LNCaP clone FGC (cell line): Measurements from ENCODE around the gene KCNQ1.

Source experiments
- DNase-seq: peaks from one replicate; pipeline ENCODE4 v3.0.0-alpha.2; 2011; ENCODE audit warnings: low read depth
- H3K4me3 ChIP-seq: 2 replicates; pipeline ENCODE4 v1.5.1; 2011; ENCODE audit warnings: mild to moderate bottlenecking, low read depth, low read length, control low read depth
- TF ChIP-seq, protein P1 (sequence below): IDR thresholded peaks from 2 replicates; pipeline ENCODE4 v1.5.1; 2012; ENCODE audit warnings: mild to moderate bottlenecking; ENCODE audit not compliant: control insufficient read depth, insufficient read depth; ENCODE audit errors: extremely low read depth

KCNQ1 gene

DNA sequence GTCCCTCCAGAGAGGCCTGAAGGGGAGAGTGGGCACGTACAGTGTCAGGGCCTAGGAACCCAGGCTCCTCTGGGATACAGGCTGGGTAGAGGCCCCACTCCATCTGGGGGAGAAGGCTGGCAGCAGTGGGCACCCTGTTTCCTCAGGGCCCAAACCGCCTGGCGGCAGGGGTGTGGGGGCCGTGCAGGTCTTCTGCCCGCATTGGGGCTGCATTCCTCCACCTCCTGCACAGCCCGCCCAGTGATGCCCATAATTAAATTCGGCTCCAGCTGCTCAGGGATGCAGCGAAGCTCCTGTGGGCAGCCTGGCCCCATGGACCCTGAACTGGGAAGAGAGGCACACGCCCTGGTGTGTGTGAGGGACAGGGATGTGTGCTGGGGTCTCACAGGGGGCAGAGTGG, 219.6 kb downstream of the KCNQ1 start:
- no peak for DNase-seq
- TF ChIP-seq, protein P1, sequence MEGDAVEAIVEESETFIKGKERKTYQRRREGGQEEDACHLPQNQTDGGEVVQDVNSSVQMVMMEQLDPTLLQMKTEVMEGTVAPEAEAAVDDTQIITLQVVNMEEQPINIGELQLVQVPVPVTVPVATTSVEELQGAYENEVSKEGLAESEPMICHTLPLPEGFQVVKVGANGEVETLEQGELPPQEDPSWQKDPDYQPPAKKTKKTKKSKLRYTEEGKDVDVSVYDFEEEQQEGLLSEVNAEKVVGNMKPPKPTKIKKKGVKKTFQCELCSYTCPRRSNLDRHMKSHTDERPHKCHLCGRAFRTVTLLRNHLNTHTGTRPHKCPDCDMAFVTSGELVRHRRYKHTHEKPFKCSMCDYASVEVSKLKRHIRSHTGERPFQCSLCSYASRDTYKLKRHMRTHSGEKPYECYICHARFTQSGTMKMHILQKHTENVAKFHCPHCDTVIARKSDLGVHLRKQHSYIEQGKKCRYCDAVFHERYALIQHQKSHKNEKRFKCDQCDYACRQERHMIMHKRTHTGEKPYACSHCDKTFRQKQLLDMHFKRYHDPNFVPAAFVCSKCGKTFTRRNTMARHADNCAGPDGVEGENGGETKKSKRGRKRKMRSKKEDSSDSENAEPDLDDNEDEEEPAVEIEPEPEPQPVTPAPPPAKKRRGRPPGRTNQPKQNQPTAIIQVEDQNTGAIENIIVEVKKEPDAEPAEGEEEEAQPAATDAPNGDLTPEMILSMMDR, result no peak
- no peak overlapping the region for H3K4me3 ChIP-seq

DNA sequence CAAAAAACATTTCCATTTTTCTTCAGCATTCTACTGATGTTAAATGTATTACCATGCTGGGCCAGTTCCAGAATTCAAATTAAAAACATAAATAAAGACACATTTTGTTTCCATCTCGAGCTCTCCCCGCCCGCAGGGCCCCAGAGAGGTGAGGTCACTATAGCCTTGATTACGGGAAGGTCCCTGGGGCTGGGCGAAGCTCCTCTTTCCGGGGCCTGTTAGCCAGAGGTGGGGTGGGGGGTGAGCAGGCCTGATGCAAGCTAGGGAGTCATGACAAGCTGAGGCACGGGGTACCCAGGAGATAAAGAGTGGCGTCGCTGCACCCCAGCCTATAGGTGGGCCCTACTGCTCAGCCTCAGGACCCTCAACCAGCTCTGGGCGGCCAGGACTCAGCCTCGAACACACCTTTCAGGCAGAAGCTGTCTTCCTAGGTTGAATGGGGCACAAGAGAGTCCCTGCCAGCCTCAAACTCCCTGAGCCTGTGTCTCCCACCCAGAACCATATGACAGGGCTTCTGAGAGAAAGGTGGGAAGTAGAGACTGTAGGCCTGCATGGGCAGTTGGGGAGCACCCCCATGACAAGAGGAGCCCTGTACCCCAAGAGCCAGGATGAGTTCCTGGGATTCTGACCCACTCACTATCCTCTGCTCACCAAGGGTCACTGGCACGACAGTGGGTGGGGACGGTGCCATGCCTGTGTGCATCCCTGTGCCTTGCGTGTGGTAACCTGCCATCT, 220.2 kb downstream of the KCNQ1 start:
- TF ChIP-seq, protein P1, result no peak
- DNase-seq, result no peak
- no peak overlapping the region for H3K4me3 ChIP-seq

DNA sequence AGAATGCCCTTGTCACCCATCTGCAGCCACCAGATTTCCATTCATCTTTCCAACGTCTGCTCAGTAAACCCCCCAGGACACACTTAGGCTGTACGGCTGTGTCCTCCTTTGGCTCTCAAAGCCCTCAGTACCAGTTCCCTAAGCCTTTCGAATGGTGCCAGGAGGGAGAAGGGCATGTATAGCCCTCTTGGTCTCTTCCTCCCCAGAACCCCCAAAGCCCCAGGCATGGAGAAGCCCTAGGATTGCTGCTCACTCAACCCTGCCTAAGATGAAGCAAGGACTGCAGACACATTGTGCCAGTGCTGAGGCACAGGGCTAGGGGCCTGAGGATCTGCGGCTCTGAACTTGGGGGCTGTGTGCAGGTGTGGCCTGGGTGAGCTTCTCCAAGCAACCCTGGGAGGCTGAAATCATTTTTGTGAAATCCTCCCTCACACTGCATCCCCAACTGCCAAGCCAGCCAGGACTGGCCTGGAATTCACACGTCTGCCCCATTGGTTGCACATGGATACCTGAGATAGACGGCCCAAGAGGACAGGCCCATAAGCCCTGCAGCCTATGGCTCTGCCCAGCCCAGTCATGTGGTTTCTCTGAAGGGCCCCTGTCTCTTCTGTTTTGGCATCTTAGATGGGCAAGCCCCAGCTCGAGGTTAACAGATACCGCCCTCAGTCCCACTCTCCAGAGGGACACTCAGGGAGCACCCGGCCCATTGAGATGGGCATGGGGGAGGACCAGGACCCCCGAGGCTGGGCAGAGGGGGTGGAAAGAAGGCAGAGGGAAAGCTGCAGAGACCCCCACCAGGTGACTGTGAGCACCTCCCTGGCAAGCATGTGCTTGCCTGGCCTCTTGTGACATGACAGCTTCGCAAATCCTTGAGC, 221.0 kb downstream of the KCNQ1 start:
- TF ChIP-seq, protein P1, result no peak
- no peak for DNase-seq
- H3K4me3 ChIP-seq, result no peak overlapping the region

DNA sequence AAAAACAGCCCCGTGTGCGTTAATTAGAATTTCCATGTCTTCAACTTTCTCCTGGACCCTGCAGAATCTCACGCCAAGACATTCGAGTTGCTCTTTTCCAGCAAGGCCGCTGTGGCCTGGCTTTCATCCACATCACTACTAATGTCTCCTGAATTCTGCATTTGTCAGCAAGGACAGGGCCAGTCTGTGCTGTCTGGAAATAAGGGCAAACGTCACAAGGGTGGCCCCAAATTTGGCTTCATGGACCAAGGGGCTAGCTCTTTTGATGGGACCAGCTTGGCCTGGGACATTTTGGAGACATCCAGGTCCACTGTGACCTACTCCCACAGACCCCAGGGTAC, 221.6 kb downstream of the KCNQ1 start:
- no peak overlapping the region for H3K4me3 ChIP-seq
- no peak for DNase-seq
- TF ChIP-seq, protein P1, result no peak

DNA sequence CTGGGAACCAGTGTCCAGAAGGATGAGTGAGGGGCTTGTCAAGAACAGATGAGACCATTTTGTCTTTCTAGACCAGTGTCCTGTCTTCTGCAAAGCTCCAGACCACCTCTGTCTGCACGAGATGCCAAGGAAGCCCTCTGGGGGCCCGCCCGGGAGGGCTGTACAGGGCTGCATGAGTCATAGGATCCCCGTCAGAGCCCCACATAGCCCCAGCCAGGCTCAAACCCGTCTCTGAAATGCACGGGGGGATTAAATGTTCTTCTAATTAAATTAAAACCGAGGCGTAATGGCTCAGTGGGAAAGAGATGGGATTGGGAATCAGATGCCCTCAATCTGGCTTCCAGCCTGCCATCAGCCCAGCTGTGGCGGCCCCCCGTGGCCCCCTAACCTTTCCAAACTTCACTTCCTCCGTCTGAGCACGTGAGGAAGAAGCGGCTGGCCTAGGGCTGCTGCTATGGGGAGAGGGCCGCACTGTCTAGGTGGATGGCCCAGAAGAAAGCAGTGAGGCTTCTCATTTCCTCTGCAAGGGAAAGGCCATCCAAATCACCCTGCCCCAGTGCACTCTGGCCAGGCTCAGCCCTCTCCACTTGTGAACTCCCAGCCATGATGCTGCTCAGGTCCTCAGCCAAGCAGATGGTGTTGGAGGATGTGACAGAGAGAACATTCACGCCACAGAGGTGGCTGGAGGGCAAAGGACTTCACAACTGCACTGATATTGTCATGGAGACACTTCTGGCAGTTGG, 222.2 kb downstream of the KCNQ1 start:
- DNase-seq, result no peak
- TF ChIP-seq, protein P1, result no peak
- H3K4me3 ChIP-seq, result no peak overlapping the region

DNA sequence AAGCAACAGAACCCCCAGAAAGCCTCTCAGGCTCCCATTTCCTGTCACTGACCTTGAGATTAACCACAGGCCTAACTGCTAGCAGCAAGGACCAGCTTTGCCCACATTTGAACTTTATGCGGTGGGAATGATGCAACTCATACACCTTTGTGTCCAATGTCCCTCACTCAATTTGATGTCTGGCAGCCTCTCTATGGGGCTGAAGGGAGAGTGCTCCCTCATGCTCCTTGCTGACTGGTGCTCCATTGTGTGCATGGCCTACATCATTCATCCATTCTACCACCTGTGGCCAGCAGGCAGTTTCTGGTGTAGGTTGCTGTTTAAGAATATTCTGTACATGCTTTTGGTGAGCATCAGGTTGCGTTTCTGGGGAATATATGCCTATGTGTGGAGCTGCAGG, 223.1 kb downstream of the KCNQ1 start:
- DNase-seq, result no peak
- no peak overlapping the region for H3K4me3 ChIP-seq
- TF ChIP-seq, protein P1, result no peak
